SU-DHL-6 (cell line): ENCODE measurements around the gene GAR1.
A peak's percentile ranks its signal among the peaks of the same experiment; 100 is the strongest.

Experiments
- H2AFZ ChIP-seq: fragments of 200-600 bp; sonication (generic); 2 replicates; pipeline ENCODE4 v1.6.1; 2014; ENCODE audit warnings: low read depth, mild to moderate bottlenecking, moderate library complexity, mixed read lengths, antibody characterized with exemption, low read length; ENCODE audit not compliant: severe bottlenecking
- H3F3A ChIP-seq: fragments of 200-600 bp; shearing (Covaris generic); 2 replicates; pipeline ENCODE4 v1.6.0; 2016; ENCODE audit warnings: antibody characterized with exemption, mild to moderate bottlenecking; ENCODE audit not compliant: insufficient read depth
- H3K27ac ChIP-seq: fragments of 200-600 bp; sonication (generic); 2 replicates; pipeline ENCODE4 v1.5.1; 2016; ENCODE audit warnings: low read depth, mild to moderate bottlenecking, low read length, moderate library complexity, mixed read lengths
- H3K27me3 ChIP-seq: fragments of 200-600 bp; sonication (generic), shearing (Covaris generic); 2 replicates; pipeline ENCODE4 v1.6.0; 2014; ENCODE audit warnings: mild to moderate bottlenecking, low read length
- H3K36me3 ChIP-seq: fragments of 200-600 bp; sonication (generic); 2 replicates; pipeline ENCODE4 v1.6.1; 2014; ENCODE audit warnings: mild to moderate bottlenecking, low read length, mixed read lengths
- H3K4me2 ChIP-seq: fragments of 300-600, 200-600 bp; shearing (Covaris generic), sonication (generic); 2 replicates; pipeline ENCODE4 v1.6.0; 2014; ENCODE audit warnings: low read length, low read depth, mild to moderate bottlenecking; ENCODE audit not compliant: poor library complexity, severe bottlenecking
- H3K4me3 ChIP-seq: fragments of 200-600 bp; sonication (generic); 2 replicates; pipeline ENCODE4 v1.5.1; 2014; ENCODE audit warnings: antibody characterized with exemption, low read length, mild to moderate bottlenecking, mixed read lengths; ENCODE audit not compliant: insufficient read depth, poor library complexity, severe bottlenecking
- H3K79me2 ChIP-seq: fragments of 200-600 bp; sonication (generic); 2 replicates; pipeline ENCODE4 v1.6.1; 2014; ENCODE audit warnings: mild to moderate bottlenecking, low read length, moderate library complexity; ENCODE audit not compliant: insufficient read depth
- H3K9ac ChIP-seq: fragments of 200-600 bp; sonication (generic); 2 replicates; pipeline ENCODE4 v1.7.0; 2014; ENCODE audit warnings: mild to moderate bottlenecking, low read length
- H3K9me2 ChIP-seq: fragments of 200-600 bp; sonication (generic); replicated peaks from 2 replicates; pipeline ENCODE4 v1.6.1; 2014; ENCODE audit warnings: low read length; ENCODE audit not compliant: insufficient read depth
- H3K9me3 ChIP-seq: fragments of 200-600 bp; sonication (generic); 2 replicates; pipeline ENCODE4 v1.6.1; 2014; ENCODE audit warnings: low read length, mixed read lengths; ENCODE audit not compliant: insufficient read depth
- H4K20me1 ChIP-seq: fragments of 200-600 bp; sonication (generic); 2 replicates; pipeline ENCODE4 v1.6.1; 2014; ENCODE audit warnings: low read depth, mild to moderate bottlenecking, antibody characterized with exemption, low read length, moderate library complexity, mixed read lengths
- CTCF ChIP-seq: fragments of 200-600 bp; sonication (generic); IDR thresholded peaks from one replicate; pipeline ENCODE4 v1.5.1; 2017; ENCODE audit warnings: antibody characterized with exemption, mild to moderate bottlenecking, low read length, moderate library complexity; ENCODE audit not compliant: insufficient read depth, poor library complexity, severe bottlenecking
- EZH2phosphoT487 ChIP-seq: fragments of 200-600 bp; sonication (generic), shearing (Covaris generic); conservative IDR thresholded peaks from 2 replicates; pipeline ENCODE4 v1.6.1; 2018; ENCODE audit warnings: mild to moderate bottlenecking, antibody characterized with exemption, low read length, moderate library complexity, mixed read lengths

The GAR1 gene

DNA sequence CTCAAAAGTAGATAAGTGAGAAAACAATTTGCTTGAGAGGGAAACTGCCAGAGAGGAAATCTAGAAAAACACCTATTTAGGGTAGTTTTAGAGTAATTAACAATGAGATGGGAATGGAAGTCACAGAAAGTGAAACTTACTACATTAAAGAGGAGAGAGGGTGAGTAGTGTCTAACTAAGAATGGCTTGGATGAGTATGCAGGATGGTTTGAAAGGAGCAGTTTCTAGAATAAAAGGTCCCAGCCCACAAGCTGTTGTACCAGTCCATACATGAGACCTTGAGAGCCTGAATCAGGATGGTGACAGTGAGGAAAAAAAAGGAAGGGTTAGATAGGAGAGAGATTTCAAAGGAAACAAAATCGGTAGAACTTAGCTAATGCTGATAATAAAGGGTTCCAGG is 1.3 kb downstream of the GAR1 start:
- no peaks in the 10 kb centered on the region for H3K9me3 ChIP-seq
- H3K79me2 ChIP-seq: peaks cover 31% of the 10 kb centered on the region
- no peak for TF ChIP-seq CTCF
- no peak for TF ChIP-seq EZH2phosphoT487
- H3K9me2 ChIP-seq: no peaks in the 10 kb centered on the region
- no peaks in the 10 kb centered on the region for H4K20me1 ChIP-seq
- H3K4me3 ChIP-seq: no peak overlapping the region
- H3K36me3 ChIP-seq: no peaks in the 10 kb centered on the region
- H3K27me3 ChIP-seq: no peaks in the 10 kb centered on the region
- H3F3A ChIP-seq: no peaks in the 10 kb centered on the region; the same call in 1 of the 2 replicates
- H3K4me2 ChIP-seq: peak overlapping the region; percentile 59
- H2AFZ ChIP-seq: no peak overlapping the region
- peak overlapping the region; percentile 89 for H3K9ac ChIP-seq
- no peak overlapping the region for H3K27ac ChIP-seq

- H3K9me2 ChIP-seq: no peaks in the 10 kb centered on the region
- no peak overlapping the region for H3K4me3 ChIP-seq
- H2AFZ ChIP-seq: no peak overlapping the region
- H3F3A ChIP-seq: no peaks in the 10 kb centered on the region; the same call in 1 of the 2 replicates
- TF ChIP-seq EZH2phosphoT487: no peak
- TF ChIP-seq CTCF: no peak
- H3K9ac ChIP-seq: no peak overlapping the region
- no peaks in the 10 kb centered on the region for H3K27me3 ChIP-seq
- no peaks in the 10 kb centered on the region for H3K9me3 ChIP-seq
- no peaks in the 10 kb centered on the region for H3K36me3 ChIP-seq
- H3K4me2 ChIP-seq: no peak overlapping the region
- H4K20me1 ChIP-seq: no peaks in the 10 kb centered on the region
- peaks cover 31% of the 10 kb centered on the region for H3K79me2 ChIP-seq
- H3K27ac ChIP-seq: no peak overlapping the region
These were observed 2.7 kb downstream of the GAR1 start for GRCh38 chr4:109818268-109818667.

GRCh38 chr4:109820563-109820962 is 5.0 kb downstream of the GAR1 start:
- peaks cover 30% of the 10 kb centered on the region for H3K79me2 ChIP-seq
- no peak overlapping the region for H3K9ac ChIP-seq
- H3F3A ChIP-seq: no peaks in the 10 kb centered on the region
- TF ChIP-seq CTCF (no peak), EZH2phosphoT487 (no peak)
- no peaks in the 10 kb centered on the region for H3K27me3 ChIP-seq
- no peaks in the 10 kb centered on the region for H4K20me1 ChIP-seq
- no peak overlapping the region for H3K27ac ChIP-seq
- H2AFZ ChIP-seq: no peak overlapping the region
- H3K9me3 ChIP-seq: no peaks in the 10 kb centered on the region
- no peak overlapping the region for H3K4me3 ChIP-seq
- H3K4me2 ChIP-seq: no peak overlapping the region
- no peaks in the 10 kb centered on the region for H3K9me2 ChIP-seq
- 0 out of 2 replicates have a peak, but pooled peaks cover 3% of the 10 kb centered on the region for H3K36me3 ChIP-seq

- Histone ChIP-seq H3K36me3 (0 out of 2 replicates have a peak, but pooled peaks cover 3% of the 10 kb centered on the region), H3K4me2 (no peak overlapping the region), H3K79me2 (peaks cover 23% of the 10 kb centered on the region), H3K27ac (no peak overlapping the region), H3K9me2 (no peaks in the 10 kb centered on the region), H3K27me3 (no peaks in the 10 kb centered on the region), H3F3A (no peaks in the 10 kb centered on the region), H3K9me3 (no peaks in the 10 kb centered on the region), H3K4me3 (no peak overlapping the region), H2AFZ (no peak overlapping the region), H4K20me1 (no peaks in the 10 kb centered on the region), H3K9ac (no peak overlapping the region)
- TF ChIP-seq EZH2phosphoT487 (no peak), CTCF (no peak)
These were observed 5.6 kb downstream of the GAR1 start for GRCh38 chr4:109821185-109821584.
